HG03066 (cell line): ENCODE results near the gene MRPS11.
"Not testable (repeated sequence)": the region's sequence is repeated elsewhere in the genome, so short reads cannot be mapped to it uniquely, and the experiment has no call there.

Experiments used
- ATAC-seq: cut with Tn5 transposase; IDR thresholded peaks from one replicate; pipeline ENCODE4 v1.9.1; 2021; ENCODE audit warnings: low read depth; ENCODE audit not compliant: unreplicated experiment

Gene MRPS11

GRCh38 chr15:88467073-88467934 is at the start of gene MRPS11, which contains the start of gene MRPL46:
Gene MRPS11 (plus strand): TSS chr15:88467708. CDS start chr15:88467718, 10 bp downstream.
Gene MRPL46 (minus strand): TSS chr15:88467388. CDS start chr15:88467377, 11 bp downstream.
- ATAC-seq, result peak; percentile 91

GRCh38 chr15:88419830-88420229 is 47.7 kb upstream of the MRPS11 start:
- ATAC-seq, result no peak

GRCh38 chr15:88423331-88423730 is 44.2 kb upstream of the MRPS11 start:
- ATAC-seq, result no peak

GRCh38 chr15:88426304-88426703 is 41.2 kb upstream of the MRPS11 start:
- no peak for ATAC-seq

GRCh38 chr15:88428053-88428452 is 39.5 kb upstream of the MRPS11 start:
- no peak for ATAC-seq

GRCh38 chr15:88428805-88429605 is 38.5 kb upstream of the MRPS11 start:
- ATAC-seq, result no peak

GRCh38 chr15:88430051-88430450 is 37.5 kb upstream of the MRPS11 start:
- no peak for ATAC-seq

- no peak for ATAC-seq
Observed at GRCh38 chr15:88431441-88431840, 36.1 kb upstream of the MRPS11 start.

GRCh38 chr15:88433046-88433685 is 34.3 kb upstream of the MRPS11 start:
- no peak for ATAC-seq

- ATAC-seq, result not testable (repeated sequence)
Observed at GRCh38 chr15:88434106-88434505, 33.4 kb upstream of the MRPS11 start.

GRCh38 chr15:88438181-88438580 is 29.3 kb upstream of the MRPS11 start:
- no peak for ATAC-seq

- ATAC-seq, result no peak
Observed at GRCh38 chr15:88440021-88440420, 27.5 kb upstream of the MRPS11 start.

- ATAC-seq, result no peak
Observed at GRCh38 chr15:88441076-88441730, 26.3 kb upstream of the MRPS11 start.

GRCh38 chr15:88447206-88447605 is 20.3 kb upstream of the MRPS11 start:
- no peak for ATAC-seq

GRCh38 chr15:88447741-88448140 is 19.8 kb upstream of the MRPS11 start:
- no peak for ATAC-seq

- no peak for ATAC-seq
Observed at GRCh38 chr15:88448991-88449461, 18.5 kb upstream of the MRPS11 start.

- no peak for ATAC-seq
Observed at GRCh38 chr15:88449581-88449980, 17.9 kb upstream of the MRPS11 start.

- no peak for ATAC-seq
Observed at GRCh38 chr15:88450125-88450798, 17.2 kb upstream of the MRPS11 start.

GRCh38 chr15:88453651-88454050 is 13.9 kb upstream of the MRPS11 start:
- no peak for ATAC-seq

GRCh38 chr15:88454236-88454635 is 13.3 kb upstream of the MRPS11 start:
- ATAC-seq, result no peak
